IPS-15b (cell line): Measurements from ENCODE around the gene ZNF581.
A peak's percentile ranks its signal among the peaks of the same experiment; 100 is the strongest.

ENCODE experiments used
- H3K27me3 ChIP-seq: one replicate; pipeline ENCODE4 v1.6.1; 2013; ENCODE audit warnings: low read length; ENCODE audit not compliant: control insufficient read depth, insufficient read depth
- H3K36me3 ChIP-seq: one replicate; pipeline ENCODE4 v1.6.1; 2013; ENCODE audit warnings: low read length; ENCODE audit not compliant: control insufficient read depth, insufficient read depth
- H3K4me1 ChIP-seq: one replicate; pipeline ENCODE4 v1.6.1; 2013; ENCODE audit warnings: mild to moderate bottlenecking, low read length; ENCODE audit not compliant: control insufficient read depth, insufficient read depth
- H3K4me3 ChIP-seq: one replicate; pipeline ENCODE4 v1.5.1; 2013; ENCODE audit warnings: low read depth, low read length
- H3K9ac ChIP-seq: one replicate; pipeline ENCODE4 v1.6.1; 2013; ENCODE audit warnings: low read depth, mild to moderate bottlenecking, low read length
- H3K9me3 ChIP-seq: one replicate; pipeline ENCODE4 v1.6.1; 2013; ENCODE audit warnings: mild to moderate bottlenecking, low read length; ENCODE audit not compliant: control insufficient read depth, insufficient read depth

ZNF581 gene

GRCh38 chr19:55636723-55637122 lies 6.7 kb upstream of the ZNF581 start:
- Histone ChIP-seq H3K4me3 (no peak overlapping the region), H3K27me3 (no peaks in the 10 kb centered on the region), H3K9ac (no peak overlapping the region), H3K36me3 (peaks cover 4% of the 10 kb centered on the region), H3K9me3 (no peaks in the 10 kb centered on the region), H3K4me1 (peaks cover 6% of the 10 kb centered on the region)

GRCh38 chr19:55637534-55637933 lies 5.9 kb upstream of the ZNF581 start:
- H3K9me3 ChIP-seq, result no peaks in the 10 kb centered on the region
- H3K4me3 ChIP-seq, result no peak overlapping the region
- no peak overlapping the region for H3K9ac ChIP-seq
- H3K4me1 ChIP-seq, result peaks cover 6% of the 10 kb centered on the region
- H3K36me3 ChIP-seq, result peaks cover 4% of the 10 kb centered on the region
- H3K27me3 ChIP-seq, result no peaks in the 10 kb centered on the region

GRCh38 chr19:55638864-55639359 lies 4.5 kb upstream of the ZNF581 start:
- Histone ChIP-seq H3K27me3 (no peaks in the 10 kb centered on the region), H3K4me1 (peaks cover 6% of the 10 kb centered on the region), H3K4me3 (no peak overlapping the region), H3K9ac (no peak overlapping the region), H3K9me3 (no peaks in the 10 kb centered on the region), H3K36me3 (peaks cover 4% of the 10 kb centered on the region)

GRCh38 chr19:55640043-55640576 lies 3.3 kb upstream of the ZNF581 start:
- Histone ChIP-seq H3K9me3 (no peaks in the 10 kb centered on the region), H3K4me1 (peaks cover 6% of the 10 kb centered on the region), H3K9ac (peak overlapping the region; percentile 47), H3K4me3 (peak overlapping the region; percentile 85), H3K27me3 (no peaks in the 10 kb centered on the region), H3K36me3 (peaks cover 9% of the 10 kb centered on the region)

- Histone ChIP-seq H3K27me3 (no peaks in the 10 kb centered on the region), H3K9ac (peak within 1 kb of the TSS; percentile 66), H3K9me3 (no peaks in the 10 kb centered on the region), H3K4me1 (peaks cover 5% of the 10 kb centered on the region), H3K36me3 (peaks cover 13% of the 10 kb centered on the region), H3K4me3 (peak within 1 kb of the TSS; percentile 85)
Measured at GRCh38 chr19:55640577-55641425, 2.6 kb upstream of the ZNF581 start, which contains the start of gene ZNF580. Gene ZNF580 (plus strand): TSS chr19:55641002. CDS start chr19:55642509, 1,507 bp downstream.

GRCh38 chr19:55641426-55642152 lies 1.9 kb upstream of the ZNF581 start:
- Histone ChIP-seq H3K4me1 (no peaks in the 10 kb centered on the region), H3K27me3 (no peaks in the 10 kb centered on the region), H3K4me3 (peak overlapping the region; percentile 85), H3K9ac (peak overlapping the region; percentile 66), H3K9me3 (no peaks in the 10 kb centered on the region), H3K36me3 (peaks cover 13% of the 10 kb centered on the region)

- Histone ChIP-seq H3K4me3 (peak overlapping the region; percentile 85), H3K36me3 (peaks cover 13% of the 10 kb centered on the region), H3K9ac (peak overlapping the region; percentile 56), H3K9me3 (no peaks in the 10 kb centered on the region), H3K4me1 (no peaks in the 10 kb centered on the region), H3K27me3 (no peaks in the 10 kb centered on the region)
Measured at GRCh38 chr19:55642153-55643002, 1.1 kb upstream of the ZNF581 start.

GRCh38 chr19:55643887-55644176 lies 383 bp downstream of the ZNF581 start:
- H3K4me1 ChIP-seq, result no peaks in the 10 kb centered on the region

GRCh38 chr19:55644191-55644833 lies 863 bp downstream of the ZNF581 start:
- no peaks in the 10 kb centered on the region for H3K4me1 ChIP-seq
- peak overlapping the region; percentile 95 for H3K9ac ChIP-seq
- peaks cover 13% of the 10 kb centered on the region for H3K36me3 ChIP-seq
- no peaks in the 10 kb centered on the region for H3K9me3 ChIP-seq
- H3K27me3 ChIP-seq, result no peaks in the 10 kb centered on the region
- H3K4me3 ChIP-seq, result peak overlapping the region; percentile 85

More at GRCh38 chr19:55643887-55644176, 383 bp downstream of the ZNF581 start:
- Histone ChIP-seq H3K4me3 (peak overlapping the region; percentile 85), H3K9me3 (no peaks in the 10 kb centered on the region), H3K27me3 (no peaks in the 10 kb centered on the region), H3K9ac (peak overlapping the region; percentile 95), H3K36me3 (peaks cover 13% of the 10 kb centered on the region)

GRCh38 chr19:55644842-55645511 lies 1.5 kb downstream of the ZNF581 start:
- no peaks in the 10 kb centered on the region for H3K27me3 ChIP-seq
- H3K9ac ChIP-seq, result no peak overlapping the region
- no peaks in the 10 kb centered on the region for H3K4me1 ChIP-seq
- H3K36me3 ChIP-seq, result peaks cover 13% of the 10 kb centered on the region
- H3K9me3 ChIP-seq, result no peaks in the 10 kb centered on the region
- H3K4me3 ChIP-seq, result peak overlapping the region; percentile 85
